Panc1 (cell line): ENCODE data around the gene VEZT.

Experiments
- CTCF ChIP-seq: fragments of 450-650 bp; IDR thresholded peaks from 2 replicates; pipeline ENCODE4 v1.5.1; 2017; ENCODE audit warnings: mild to moderate bottlenecking
- POLR2AphosphoS5 ChIP-seq: IDR thresholded peaks from 2 replicates; pipeline ENCODE4 v1.6.1; 2012; ENCODE audit warnings: mild to moderate bottlenecking, low read depth, low read length, moderate library complexity
- REST ChIP-seq, 2 experiments: IDR thresholded peaks; 2 replicates each; pipeline ENCODE4 v1.6.1; 2011 to 2012; ENCODE audit warnings: low read depth in 2 of 2, control low read depth in 1 of 2, low read length in 1 of 2, mild to moderate bottlenecking in 1 of 2, moderate library complexity in 1 of 2; ENCODE audit not compliant: insufficient read depth in 1 of 2
- TCF7L2 ChIP-seq: IDR thresholded peaks from 2 replicates; pipeline ENCODE4 v1.6.1; 2011; ENCODE audit warnings: mild to moderate bottlenecking, low read depth, low read length, inconsistent platforms

GRCh38 chr12:95182868-95183415 is 34.7 kb upstream of the VEZT start:
- no peak for TF ChIP-seq CTCF
- no peak for TF ChIP-seq POLR2AphosphoS5
- TF ChIP-seq TCF7L2 = no peak
- no peak for TF ChIP-seq REST (IDR thresholded peaks at IDR 0.05; ENCODE audit: insufficient read depth in 1 of 2, low read depth in 2 of 2, low read length in 1 of 2)
